LNCaP clone FGC (cell line): ENCODE results near the gene CEP170.
"Not testable (repeated sequence)": the region's sequence is repeated elsewhere in the genome, so short reads cannot be mapped to it uniquely, and the experiment has no call there.

Source experiments
- DNase-seq: peaks from one replicate; pipeline ENCODE4 v3.0.0-alpha.2; 2011; ENCODE audit warnings: low read depth
- H3K4me3 ChIP-seq: 2 replicates; pipeline ENCODE4 v1.5.1; 2011; ENCODE audit warnings: mild to moderate bottlenecking, low read depth, low read length, control low read depth

Gene CEP170

GRCh38 chr1:243107171-243107570 is 147.9 kb downstream of the CEP170 start:
- not testable (repeated sequence) for H3K4me3 ChIP-seq, DNase-seq

- not testable (repeated sequence) for DNase-seq, H3K4me3 ChIP-seq
Observed at GRCh38 chr1:243105652-243106332, 149.3 kb downstream of the CEP170 start.

GRCh38 chr1:243105104-243105503 is 150.0 kb downstream of the CEP170 start:
- DNase-seq, H3K4me3 ChIP-seq: not testable (repeated sequence)

- not testable (repeated sequence) for DNase-seq, H3K4me3 ChIP-seq
Observed at GRCh38 chr1:243104452-243104851, 150.6 kb downstream of the CEP170 start.

GRCh38 chr1:243101551-243102050 is 153.5 kb downstream of the CEP170 start:
- not testable (repeated sequence) for H3K4me3 ChIP-seq

GRCh38 chr1:243087368-243087767 is 167.7 kb downstream of the CEP170 start:
- DNase-seq, H3K4me3 ChIP-seq: not testable (repeated sequence)

More at GRCh38 chr1:243101551-243102050, 153.5 kb downstream of the CEP170 start:
- not testable (repeated sequence) for DNase-seq
